Fibroblast of the aortic adventitia (primary cell): ENCODE measurements around the gene CACNA1H. TPM values are rescaled to one million over a fixed set of nuclear protein-coding genes. Genes with fewer than 3 reads are reported as not detected.

Experiments used
- DNase-seq: peaks from one replicate; pipeline ENCODE4 v3.0.0-alpha.2; 2010; ENCODE audit warnings: low read depth
- H3K4me3 ChIP-seq: 2 replicates; pipeline ENCODE4 v1.5.1; 2011; ENCODE audit warnings: low read depth, mild to moderate bottlenecking, control low read depth, low read length, moderate library complexity
- total RNA-seq: library from RNA; depleted of rRNA; stranded (reverse); fragments of >200 nt; gene quantifications from 2 replicates; pipeline ENCODE4 v1.2.3, GENCODE V29; 2012; ENCODE audit warnings: low replicate concordance
- TF ChIP-seq, protein P1 (sequence below): IDR thresholded peaks from 2 replicates; pipeline ENCODE4 v1.5.1; 2011; ENCODE audit warnings: mild to moderate bottlenecking, low read length, control low read depth, inconsistent platforms; ENCODE audit not compliant: insufficient read depth

CACNA1H gene
- total RNA-seq, 1 donor = not detected

DNA sequence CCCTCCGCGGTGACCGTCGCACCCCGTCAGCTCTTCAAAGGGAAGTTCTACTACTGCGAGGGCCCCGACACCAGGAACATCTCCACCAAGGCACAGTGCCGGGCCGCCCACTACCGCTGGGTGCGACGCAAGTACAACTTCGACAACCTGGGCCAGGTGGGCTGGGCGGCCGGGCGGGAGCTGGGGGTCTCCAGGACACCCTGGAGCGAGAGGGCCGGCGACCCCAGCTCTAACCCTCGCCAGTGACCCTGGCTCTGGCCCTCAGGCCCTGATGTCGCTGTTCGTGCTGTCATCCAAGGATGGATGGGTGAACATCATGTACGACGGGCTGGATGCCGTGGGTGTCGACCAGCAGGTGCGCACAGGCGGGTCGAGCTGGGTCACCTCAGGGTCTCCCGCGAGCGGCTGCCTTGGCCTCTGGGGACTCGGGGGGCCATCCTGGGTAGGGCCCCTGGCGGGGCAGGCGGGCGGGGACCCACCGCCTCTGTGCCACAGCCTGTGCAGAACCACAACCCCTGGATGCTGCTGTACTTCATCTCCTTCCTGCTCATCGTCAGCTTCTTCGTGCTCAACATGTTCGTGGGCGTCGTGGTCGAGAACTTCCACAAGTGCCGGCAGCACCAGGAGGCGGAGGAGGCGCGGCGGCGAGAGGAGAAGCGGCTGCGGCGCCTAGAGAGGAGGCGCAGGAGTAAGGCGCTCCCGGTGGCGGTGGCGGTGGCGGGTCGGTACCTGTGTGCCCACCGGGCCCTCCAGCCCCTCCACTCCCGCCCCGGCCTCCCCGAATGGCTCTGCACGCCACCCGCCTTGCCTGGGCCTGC is 58.8 kb downstream of the CACNA1H start:
- no peak overlapping the region for H3K4me3 ChIP-seq
- TF ChIP-seq, protein P1, sequence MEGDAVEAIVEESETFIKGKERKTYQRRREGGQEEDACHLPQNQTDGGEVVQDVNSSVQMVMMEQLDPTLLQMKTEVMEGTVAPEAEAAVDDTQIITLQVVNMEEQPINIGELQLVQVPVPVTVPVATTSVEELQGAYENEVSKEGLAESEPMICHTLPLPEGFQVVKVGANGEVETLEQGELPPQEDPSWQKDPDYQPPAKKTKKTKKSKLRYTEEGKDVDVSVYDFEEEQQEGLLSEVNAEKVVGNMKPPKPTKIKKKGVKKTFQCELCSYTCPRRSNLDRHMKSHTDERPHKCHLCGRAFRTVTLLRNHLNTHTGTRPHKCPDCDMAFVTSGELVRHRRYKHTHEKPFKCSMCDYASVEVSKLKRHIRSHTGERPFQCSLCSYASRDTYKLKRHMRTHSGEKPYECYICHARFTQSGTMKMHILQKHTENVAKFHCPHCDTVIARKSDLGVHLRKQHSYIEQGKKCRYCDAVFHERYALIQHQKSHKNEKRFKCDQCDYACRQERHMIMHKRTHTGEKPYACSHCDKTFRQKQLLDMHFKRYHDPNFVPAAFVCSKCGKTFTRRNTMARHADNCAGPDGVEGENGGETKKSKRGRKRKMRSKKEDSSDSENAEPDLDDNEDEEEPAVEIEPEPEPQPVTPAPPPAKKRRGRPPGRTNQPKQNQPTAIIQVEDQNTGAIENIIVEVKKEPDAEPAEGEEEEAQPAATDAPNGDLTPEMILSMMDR = no peak

DNA sequence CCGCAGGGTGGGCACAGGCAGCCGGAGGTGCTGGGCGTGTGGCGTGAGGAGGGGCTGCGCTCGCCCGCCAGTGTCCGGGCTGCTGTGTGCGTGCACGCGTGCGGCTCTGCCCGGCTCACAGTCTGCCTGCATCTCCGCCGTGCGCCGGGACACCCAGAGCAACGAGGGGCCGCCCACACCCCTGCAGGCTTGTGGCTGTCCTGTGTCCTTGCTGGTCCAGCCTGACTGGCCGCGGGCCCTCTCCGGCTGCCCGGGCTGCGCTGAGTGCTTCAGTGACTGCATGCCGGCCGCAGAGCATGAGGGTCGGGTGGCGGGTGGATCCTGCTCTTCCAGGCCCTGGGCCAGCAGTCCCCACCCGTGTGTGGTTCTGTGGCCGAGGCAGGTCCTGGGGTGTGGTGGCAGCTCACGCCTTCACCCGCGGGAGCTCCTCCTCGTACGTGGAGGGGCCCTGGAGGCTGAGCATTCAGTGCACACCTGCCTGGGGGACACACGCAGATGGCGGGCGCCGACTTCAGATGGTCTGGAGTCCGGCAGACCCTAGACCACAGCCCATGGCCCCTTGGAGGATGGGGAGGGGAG is 59.8 kb downstream of the CACNA1H start:
- no peak overlapping the region for H3K4me3 ChIP-seq
- TF ChIP-seq, protein P1 = no peak
- DNase-seq = no peak

More for the DNA sequence above, 58.8 kb downstream of the CACNA1H start:
- DNase-seq = no peak

DNA sequence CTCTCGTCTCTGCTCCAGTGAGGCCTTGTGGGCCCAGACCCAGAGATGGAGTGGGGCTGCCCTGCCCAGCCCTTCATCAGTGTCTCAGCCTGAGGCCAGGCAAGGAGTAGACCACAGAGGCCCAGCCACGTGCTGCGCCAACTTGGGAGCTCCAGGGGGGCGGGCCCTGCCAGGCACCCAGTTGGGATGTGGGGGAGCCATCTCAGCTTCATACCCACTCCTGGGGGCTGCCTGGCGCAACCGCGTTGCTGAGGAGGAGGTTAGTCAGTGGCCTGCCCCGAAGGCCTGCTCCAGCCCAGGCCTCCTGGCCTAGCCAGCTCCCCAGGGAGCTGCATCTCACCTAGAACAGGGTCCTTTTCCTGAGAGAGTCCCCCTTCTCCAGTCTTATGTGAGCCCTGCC is 60.3 kb downstream of the CACNA1H start:
- DNase-seq = no peak
- TF ChIP-seq, protein P1 = no peak

DNA sequence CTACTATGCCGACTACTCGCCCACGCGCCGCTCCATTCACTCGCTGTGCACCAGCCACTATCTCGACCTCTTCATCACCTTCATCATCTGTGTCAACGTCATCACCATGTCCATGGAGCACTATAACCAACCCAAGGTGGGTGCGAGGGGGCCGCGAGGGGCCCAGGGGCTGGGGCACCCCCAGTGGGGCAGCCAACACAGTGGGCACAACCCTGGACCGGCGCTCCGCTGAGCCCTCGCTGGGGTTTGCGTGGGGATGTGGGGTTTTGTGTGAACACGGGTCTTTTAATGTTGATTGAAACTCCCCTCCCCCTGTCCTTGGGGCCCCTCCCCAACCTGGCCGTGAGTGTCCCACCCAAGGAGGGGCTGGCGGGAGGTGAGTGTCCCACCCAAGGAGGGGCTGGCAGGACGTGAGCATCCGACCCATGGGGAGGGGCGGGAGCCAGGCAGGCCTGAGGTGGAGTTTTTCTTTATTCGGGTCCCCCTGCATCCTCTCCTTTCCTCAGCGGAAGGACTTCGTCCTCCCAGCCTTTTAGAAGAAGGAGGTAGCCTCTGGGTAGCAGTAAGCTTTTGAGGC is 61.0 kb downstream of the CACNA1H start:
- no peak overlapping the region for H3K4me3 ChIP-seq
- TF ChIP-seq, protein P1 = no peak
- DNase-seq = no peak

More for the DNA sequence above, 60.3 kb downstream of the CACNA1H start:
- H3K4me3 ChIP-seq = no peak overlapping the region

DNA sequence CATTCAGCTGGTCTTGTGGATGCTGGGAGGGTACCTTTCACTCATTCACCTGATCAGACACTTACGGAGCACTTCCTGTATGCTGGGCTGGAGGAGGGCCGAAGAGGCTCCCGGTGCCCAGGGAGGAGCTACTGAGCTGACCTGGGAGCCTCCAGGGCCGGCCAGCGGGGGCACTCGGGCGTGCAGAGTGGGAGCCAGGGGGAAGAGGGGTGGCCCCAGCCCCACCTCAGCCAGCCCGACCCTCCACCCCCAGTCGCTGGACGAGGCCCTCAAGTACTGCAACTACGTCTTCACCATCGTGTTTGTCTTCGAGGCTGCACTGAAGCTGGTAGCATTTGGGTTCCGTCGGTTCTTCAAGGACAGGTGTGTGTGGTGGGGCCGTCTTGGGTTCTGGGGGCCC is 61.8 kb downstream of the CACNA1H start:
- no peak for DNase-seq
- H3K4me3 ChIP-seq = no peak overlapping the region
- TF ChIP-seq, protein P1 = no peak

DNA sequence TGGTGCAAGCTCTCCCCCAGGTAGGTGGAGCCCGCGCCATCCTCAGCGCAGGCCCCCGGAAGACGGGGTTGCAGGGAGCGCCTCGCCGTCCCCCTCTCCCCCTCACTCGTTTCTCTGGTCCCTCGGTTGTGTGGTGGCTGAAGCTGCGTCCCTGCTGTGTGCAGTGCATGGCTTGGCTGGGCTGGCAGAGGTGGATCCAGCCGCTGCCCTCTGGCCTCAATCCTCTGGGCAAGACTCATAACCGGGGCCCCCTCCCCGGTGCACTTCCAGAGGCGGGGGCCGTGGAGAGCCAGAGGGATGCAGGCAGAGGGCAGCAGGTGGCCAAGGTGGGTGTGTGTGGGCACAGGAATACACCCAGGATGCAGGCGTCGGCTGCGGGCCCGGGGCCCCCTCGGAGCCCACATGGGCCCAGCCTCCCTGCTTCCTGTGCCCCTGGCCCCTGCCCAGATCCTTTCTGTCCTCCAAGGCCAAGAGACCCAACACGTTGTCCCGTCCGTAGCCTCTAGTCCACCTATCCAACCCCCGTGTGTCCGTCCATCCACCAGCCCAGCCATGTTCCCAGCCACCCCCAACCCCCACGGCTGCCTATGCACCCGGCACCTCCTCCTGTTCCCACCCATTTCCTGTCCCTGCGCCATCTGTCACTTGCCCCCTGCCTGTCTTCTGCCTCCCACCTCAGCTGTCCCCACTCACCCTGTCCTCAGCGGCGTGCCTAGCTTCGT is 62.8 kb downstream of the CACNA1H start:
- TF ChIP-seq, protein P1 = no peak
- H3K4me3 ChIP-seq = no peak overlapping the region
- DNase-seq = no peak
